ENCODE data around the gene RRP15.
A peak's percentile ranks its signal among the peaks of the same experiment; 100 is the strongest.
"Not testable (repeated sequence)": the region's sequence is repeated elsewhere in the genome, so short reads cannot be mapped to it uniquely, and the experiment has no call there.

Gene RRP15

GRCh38 chr1:218292515-218292914 lies 7.4 kb downstream of the RRP15 start:
- intact Hi-C loops (cut with DNase I) = no loop called here
- no peak for DNase-seq

- intact Hi-C loops (cut with DNase I) = no loop called here
- DNase-seq = no peak
Observed at GRCh38 chr1:218294546-218294945, 9.5 kb downstream of the RRP15 start.

- no peak for DNase-seq
- intact Hi-C loops (cut with DNase I) = no loop called here
Observed at GRCh38 chr1:218296162-218296561, 11.1 kb downstream of the RRP15 start.

GRCh38 chr1:218297461-218297860 lies 12.4 kb downstream of the RRP15 start:
- no peak for DNase-seq
- intact Hi-C loops (cut with DNase I) = no loop called here

GRCh38 chr1:218297867-218298266 lies 12.8 kb downstream of the RRP15 start:
- no peak for DNase-seq
- intact Hi-C loops (cut with DNase I) = no loop called here

- DNase-seq = no peak
- intact Hi-C loops (cut with DNase I) = no loop called here
Observed at GRCh38 chr1:218298398-218298797, 13.3 kb downstream of the RRP15 start.

- intact Hi-C loops (cut with DNase I) = no loop called here
- peak in 1 of 42 donors; percentile 33 for DNase-seq
Observed at GRCh38 chr1:218299416-218299815, 14.3 kb downstream of the RRP15 start.

GRCh38 chr1:218301217-218301616 lies 16.1 kb downstream of the RRP15 start:
- intact Hi-C loops (cut with DNase I) = no loop called here

GRCh38 chr1:218302155-218302554 lies 17.1 kb downstream of the RRP15 start:
- no peak for DNase-seq
- intact Hi-C loops (cut with DNase I) = no loop called here

More at GRCh38 chr1:218301217-218301616, 16.1 kb downstream of the RRP15 start:
- DNase-seq = no peak

- DNase-seq = no peak
- intact Hi-C loops (cut with DNase I) = no loop called here
Observed at GRCh38 chr1:218303176-218303879, 18.2 kb downstream of the RRP15 start.

- intact Hi-C loops (cut with DNase I) = no loop called here
Observed at GRCh38 chr1:218304281-218305039, 19.4 kb downstream of the RRP15 start.

GRCh38 chr1:218305472-218306064 lies 20.5 kb downstream of the RRP15 start:
- intact Hi-C loops (cut with DNase I) = no loop called here
- no peak for DNase-seq

More at GRCh38 chr1:218304281-218305039, 19.4 kb downstream of the RRP15 start:
- DNase-seq = peak in 21 of 42 donors; percentile 9 to 61 (median 32)

GRCh38 chr1:218312509-218312908 lies 27.4 kb downstream of the RRP15 start:
- intact Hi-C loops (cut with DNase I) = no loop called here
- DNase-seq = no peak

GRCh38 chr1:218314316-218314715 lies 29.2 kb downstream of the RRP15 start:
- intact Hi-C loops (cut with DNase I) = no loop called here
- no peak for DNase-seq

- DNase-seq = no peak
- intact Hi-C loops (cut with DNase I) = no loop called here
Observed at GRCh38 chr1:218315638-218316037, 30.5 kb downstream of the RRP15 start.

- DNase-seq = no peak
- intact Hi-C loops (cut with DNase I) = no loop called here
Observed at GRCh38 chr1:218317061-218317460, 32.0 kb downstream of the RRP15 start.

- DNase-seq; intact Hi-C loops (cut with DNase I): not testable (repeated sequence)
Observed at GRCh38 chr1:218320182-218320581, 35.1 kb downstream of the RRP15 start.

GRCh38 chr1:218322762-218323161 lies 37.7 kb downstream of the RRP15 start:
- DNase-seq = no peak
- intact Hi-C loops (cut with DNase I) = no loop called here

- intact Hi-C loops (cut with DNase I) = no loop called here
- DNase-seq = no peak
Observed at GRCh38 chr1:218323568-218324225, 38.6 kb downstream of the RRP15 start.

- intact Hi-C loops (cut with DNase I) = no loop called here
- DNase-seq = no peak
Observed at GRCh38 chr1:218324226-218324580, 39.1 kb downstream of the RRP15 start.
